ENCODE measurements around the gene DPH1. TPM values are rescaled to one million over a fixed set of nuclear protein-coding genes. Genes with fewer than 3 reads are reported as not detected.
A peak's percentile ranks its signal among the peaks of the same experiment; 100 is the strongest.

Gene DPH1
- total and polyA plus RNA-seq, 4 donors: 9.8 to 24.6 (median 19.4) TPM

DNA sequence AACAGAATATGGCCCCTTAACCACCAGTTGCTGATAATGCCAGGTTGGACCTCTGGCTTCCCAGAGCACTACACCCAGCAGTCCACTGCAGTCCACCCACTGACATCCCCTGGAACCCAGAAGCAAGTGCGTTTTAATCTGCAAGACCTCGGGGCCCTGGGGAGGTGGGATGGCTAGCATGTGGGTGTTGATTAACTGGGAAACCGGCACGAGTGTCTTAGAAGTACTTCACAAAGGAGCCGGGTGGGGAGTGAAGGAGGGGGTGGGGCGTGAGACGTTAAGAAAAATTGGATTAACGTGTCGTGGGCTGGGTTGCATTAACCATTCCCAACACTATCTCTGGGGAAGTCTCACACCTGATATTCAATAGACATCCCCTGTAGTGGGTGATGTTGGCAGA, 18.9 kb downstream of the DPH1 start:
- H3K27me3 ChIP-seq (ENCODE audit: control insufficient read depth in 4 of 4, insufficient read depth in 4 of 4, low read length in 3 of 4): peaks cover 0 to 2% (median 0%) of the 10 kb centered on the region in 4 donors
- H3K9ac ChIP-seq (ENCODE audit: low read depth in 1 of 2, low read length in 2 of 2): no peak overlapping the region
- H3K36me3 ChIP-seq (ENCODE audit: control insufficient read depth in 4 of 4, insufficient read depth in 3 of 4, low read depth in 1 of 4, low read length in 3 of 4): no peaks in the 10 kb centered on the region
- no peak for TF ChIP-seq RAD21 (IDR thresholded peaks at IDR 0.05)
- no peak for TF ChIP-seq GABPA (IDR thresholded peaks at IDR 0.05 in 1 of 2, conservative IDR thresholded peaks at IDR 0.05 in 1 of 2)
- TF ChIP-seq, protein P1, sequence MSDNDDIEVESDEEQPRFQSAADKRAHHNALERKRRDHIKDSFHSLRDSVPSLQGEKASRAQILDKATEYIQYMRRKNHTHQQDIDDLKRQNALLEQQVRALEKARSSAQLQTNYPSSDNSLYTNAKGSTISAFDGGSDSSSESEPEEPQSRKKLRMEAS (IDR thresholded peaks at IDR 0.05): no peak
- TF ChIP-seq YY1 (IDR thresholded peaks at IDR 0.05): no peak
- TF ChIP-seq HNF4A (conservative IDR thresholded peaks at IDR 0.05): no peak
- TF ChIP-seq SP1 (IDR thresholded peaks at IDR 0.05): no peak
- TF ChIP-seq, protein P2, sequence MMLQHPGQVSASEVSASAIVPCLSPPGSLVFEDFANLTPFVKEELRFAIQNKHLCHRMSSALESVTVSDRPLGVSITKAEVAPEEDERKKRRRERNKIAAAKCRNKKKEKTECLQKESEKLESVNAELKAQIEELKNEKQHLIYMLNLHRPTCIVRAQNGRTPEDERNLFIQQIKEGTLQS (IDR thresholded peaks at IDR 0.05): no peak
- no peak for TF ChIP-seq NR2F2 (IDR thresholded peaks at IDR 0.05)
- TF ChIP-seq, protein P3, sequence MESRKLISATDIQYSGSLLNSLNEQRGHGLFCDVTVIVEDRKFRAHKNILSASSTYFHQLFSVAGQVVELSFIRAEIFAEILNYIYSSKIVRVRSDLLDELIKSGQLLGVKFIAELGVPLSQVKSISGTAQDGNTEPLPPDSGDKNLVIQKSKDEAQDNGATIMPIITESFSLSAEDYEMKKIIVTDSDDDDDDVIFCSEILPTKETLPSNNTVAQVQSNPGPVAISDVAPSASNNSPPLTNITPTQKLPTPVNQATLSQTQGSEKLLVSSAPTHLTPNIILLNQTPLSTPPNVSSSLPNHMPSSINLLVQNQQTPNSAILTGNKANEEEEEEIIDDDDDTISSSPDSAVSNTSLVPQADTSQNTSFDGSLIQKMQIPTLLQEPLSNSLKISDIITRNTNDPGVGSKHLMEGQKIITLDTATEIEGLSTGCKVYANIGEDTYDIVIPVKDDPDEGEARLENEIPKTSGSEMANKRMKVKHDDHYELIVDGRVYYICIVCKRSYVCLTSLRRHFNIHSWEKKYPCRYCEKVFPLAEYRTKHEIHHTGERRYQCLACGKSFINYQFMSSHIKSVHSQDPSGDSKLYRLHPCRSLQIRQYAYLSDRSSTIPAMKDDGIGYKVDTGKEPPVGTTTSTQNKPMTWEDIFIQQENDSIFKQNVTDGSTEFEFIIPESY (IDR thresholded peaks at IDR 0.05): no peak
- TF ChIP-seq, protein P4, sequence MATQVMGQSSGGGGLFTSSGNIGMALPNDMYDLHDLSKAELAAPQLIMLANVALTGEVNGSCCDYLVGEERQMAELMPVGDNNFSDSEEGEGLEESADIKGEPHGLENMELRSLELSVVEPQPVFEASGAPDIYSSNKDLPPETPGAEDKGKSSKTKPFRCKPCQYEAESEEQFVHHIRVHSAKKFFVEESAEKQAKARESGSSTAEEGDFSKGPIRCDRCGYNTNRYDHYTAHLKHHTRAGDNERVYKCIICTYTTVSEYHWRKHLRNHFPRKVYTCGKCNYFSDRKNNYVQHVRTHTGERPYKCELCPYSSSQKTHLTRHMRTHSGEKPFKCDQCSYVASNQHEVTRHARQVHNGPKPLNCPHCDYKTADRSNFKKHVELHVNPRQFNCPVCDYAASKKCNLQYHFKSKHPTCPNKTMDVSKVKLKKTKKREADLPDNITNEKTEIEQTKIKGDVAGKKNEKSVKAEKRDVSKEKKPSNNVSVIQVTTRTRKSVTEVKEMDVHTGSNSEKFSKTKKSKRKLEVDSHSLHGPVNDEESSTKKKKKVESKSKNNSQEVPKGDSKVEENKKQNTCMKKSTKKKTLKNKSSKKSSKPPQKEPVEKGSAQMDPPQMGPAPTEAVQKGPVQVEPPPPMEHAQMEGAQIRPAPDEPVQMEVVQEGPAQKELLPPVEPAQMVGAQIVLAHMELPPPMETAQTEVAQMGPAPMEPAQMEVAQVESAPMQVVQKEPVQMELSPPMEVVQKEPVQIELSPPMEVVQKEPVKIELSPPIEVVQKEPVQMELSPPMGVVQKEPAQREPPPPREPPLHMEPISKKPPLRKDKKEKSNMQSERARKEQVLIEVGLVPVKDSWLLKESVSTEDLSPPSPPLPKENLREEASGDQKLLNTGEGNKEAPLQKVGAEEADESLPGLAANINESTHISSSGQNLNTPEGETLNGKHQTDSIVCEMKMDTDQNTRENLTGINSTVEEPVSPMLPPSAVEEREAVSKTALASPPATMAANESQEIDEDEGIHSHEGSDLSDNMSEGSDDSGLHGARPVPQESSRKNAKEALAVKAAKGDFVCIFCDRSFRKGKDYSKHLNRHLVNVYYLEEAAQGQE (IDR thresholded peaks at IDR 0.05): no peak
- TF ChIP-seq RXRA (IDR thresholded peaks at IDR 0.05): no peak
- TF ChIP-seq FOXA1 (IDR thresholded peaks at IDR 0.05): no peak
- TF ChIP-seq, protein P5, sequence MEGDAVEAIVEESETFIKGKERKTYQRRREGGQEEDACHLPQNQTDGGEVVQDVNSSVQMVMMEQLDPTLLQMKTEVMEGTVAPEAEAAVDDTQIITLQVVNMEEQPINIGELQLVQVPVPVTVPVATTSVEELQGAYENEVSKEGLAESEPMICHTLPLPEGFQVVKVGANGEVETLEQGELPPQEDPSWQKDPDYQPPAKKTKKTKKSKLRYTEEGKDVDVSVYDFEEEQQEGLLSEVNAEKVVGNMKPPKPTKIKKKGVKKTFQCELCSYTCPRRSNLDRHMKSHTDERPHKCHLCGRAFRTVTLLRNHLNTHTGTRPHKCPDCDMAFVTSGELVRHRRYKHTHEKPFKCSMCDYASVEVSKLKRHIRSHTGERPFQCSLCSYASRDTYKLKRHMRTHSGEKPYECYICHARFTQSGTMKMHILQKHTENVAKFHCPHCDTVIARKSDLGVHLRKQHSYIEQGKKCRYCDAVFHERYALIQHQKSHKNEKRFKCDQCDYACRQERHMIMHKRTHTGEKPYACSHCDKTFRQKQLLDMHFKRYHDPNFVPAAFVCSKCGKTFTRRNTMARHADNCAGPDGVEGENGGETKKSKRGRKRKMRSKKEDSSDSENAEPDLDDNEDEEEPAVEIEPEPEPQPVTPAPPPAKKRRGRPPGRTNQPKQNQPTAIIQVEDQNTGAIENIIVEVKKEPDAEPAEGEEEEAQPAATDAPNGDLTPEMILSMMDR (IDR thresholded peaks at IDR 0.05; ENCODE audit: low read depth, low read length, missing input control): no peak
- no peak for DNase-seq (ENCODE audit: low spot score)
- H3K4me3 ChIP-seq (ENCODE audit: low read depth in 1 of 3, low read length in 3 of 3): peak overlapping the region in 1 of 3 donors; percentile 77
- peaks cover 4 to 15% (median 12%) of the 10 kb centered on the region in 4 donors for H3K4me1 ChIP-seq (ENCODE audit: control insufficient read depth in 4 of 4, insufficient read depth in 4 of 4, low read length in 3 of 4)
- no peaks in the 10 kb centered on the region for H3K9me3 ChIP-seq (ENCODE audit: control insufficient read depth in 4 of 4, low read length in 3 of 4)
- 16% methylated on average over 9 of the region's 9 CpGs for WGBS
- H3K27ac ChIP-seq (ENCODE audit: low read depth in 1 of 2, low read length in 2 of 2): no peak overlapping the region

Measured in liver (tissue), 9 donors.